Glutamatergic neuron (in vitro differentiated cells): ENCODE measurements around the gene MDM2. TPM values are rescaled to one million over a fixed set of nuclear protein-coding genes. Genes with fewer than 3 reads are reported as not detected.

Experiments used
- DNase-seq: peaks from one replicate; pipeline ENCODE4 v3.0.0; 2022
- H3K27ac Mint-ChIP-seq: one replicate; pipeline ENCODE4 v1.8.0; 2020; ENCODE audit warnings: mild to moderate bottlenecking, mixed read lengths, inconsistent platforms; ENCODE audit not compliant: unreplicated experiment
- H3K27me3 Mint-ChIP-seq: one replicate; pipeline ENCODE4 v1.8.0; 2020; ENCODE audit warnings: mild to moderate bottlenecking, moderate library complexity, mixed read lengths, inconsistent platforms; ENCODE audit not compliant: unreplicated experiment
- H3K36me3 Mint-ChIP-seq: one replicate; pipeline ENCODE4 v1.8.0; 2020; ENCODE audit warnings: mild to moderate bottlenecking, mixed read lengths, inconsistent platforms; ENCODE audit not compliant: unreplicated experiment
- H3K4me1 Mint-ChIP-seq: one replicate; pipeline ENCODE4 v1.8.0; 2020; ENCODE audit warnings: mild to moderate bottlenecking, low read depth, mixed read lengths, inconsistent platforms; ENCODE audit not compliant: unreplicated experiment
- H3K4me3 Mint-ChIP-seq: one replicate; pipeline ENCODE4 v1.8.0; 2020; ENCODE audit warnings: mild to moderate bottlenecking, mixed read lengths, inconsistent platforms; ENCODE audit not compliant: unreplicated experiment
- H3K9me3 Mint-ChIP-seq: one replicate; pipeline ENCODE4 v1.8.0; 2020; ENCODE audit warnings: mild to moderate bottlenecking, moderate library complexity, mixed read lengths, inconsistent platforms; ENCODE audit not compliant: unreplicated experiment
- total RNA-seq: library from RNA; stranded (reverse); fragmentation: NEBNext Ultra II Directional; extraction: Animal tissue kit (Norgen Biotek cat#: 25700); gene quantifications from one replicate; pipeline ENCODE4 v1.2.1, GENCODE V29; 2021; ENCODE audit not compliant: unreplicated experiment
- TF ChIP-seq, protein P1 (sequence below): fragments of 200-600 bp; sonication (generic); IDR thresholded peaks from one replicate; pipeline ENCODE4 v1.5.0; 2021; ENCODE audit not compliant: partially characterized antibody, unreplicated experiment

MDM2 gene
- total RNA-seq, 1 donor from 2014 or later = 84.9 TPM

DNA sequence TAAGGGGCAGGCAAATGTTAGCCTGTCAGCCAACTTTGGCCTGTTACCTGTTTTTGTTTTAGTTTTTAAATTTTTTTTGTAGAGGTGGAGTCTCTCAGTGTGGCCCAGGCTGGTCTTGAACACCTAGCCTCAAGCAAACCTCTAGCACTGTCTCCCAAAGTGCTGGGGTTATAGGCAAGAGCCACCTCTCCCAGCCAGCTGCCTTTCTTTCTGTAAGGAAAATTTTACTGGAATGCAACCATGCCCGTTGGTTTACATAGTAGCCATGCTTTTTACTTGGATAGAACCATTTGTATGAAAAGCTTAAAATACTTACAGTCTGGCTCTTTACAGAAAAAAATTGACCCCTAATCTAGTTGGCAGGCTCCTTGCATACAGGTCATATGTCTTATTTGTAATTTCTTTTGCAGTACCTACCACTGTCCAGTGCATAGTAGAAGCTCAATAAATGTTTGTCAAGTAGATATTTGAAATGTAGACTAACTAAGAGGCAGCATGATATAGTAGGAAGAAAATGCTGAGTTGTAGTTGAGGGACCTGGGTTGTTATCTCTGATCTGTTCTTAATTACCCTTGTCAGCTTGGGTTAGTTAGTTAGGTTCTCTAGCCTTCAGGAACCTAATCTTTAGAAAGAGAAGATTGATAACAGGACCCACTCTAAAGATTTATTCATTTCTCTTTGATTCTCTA is 4.7 kb downstream of the MDM2 start:
- peaks cover 8% of the 10 kb centered on the region for H3K9me3 Mint-ChIP-seq
- H3K4me1 Mint-ChIP-seq = no peaks in the 10 kb centered on the region
- no peak for DNase-seq
- H3K27me3 Mint-ChIP-seq = peaks cover 3% of the 10 kb centered on the region
- no peak overlapping the region for H3K4me3 Mint-ChIP-seq
- TF ChIP-seq, protein P1, sequence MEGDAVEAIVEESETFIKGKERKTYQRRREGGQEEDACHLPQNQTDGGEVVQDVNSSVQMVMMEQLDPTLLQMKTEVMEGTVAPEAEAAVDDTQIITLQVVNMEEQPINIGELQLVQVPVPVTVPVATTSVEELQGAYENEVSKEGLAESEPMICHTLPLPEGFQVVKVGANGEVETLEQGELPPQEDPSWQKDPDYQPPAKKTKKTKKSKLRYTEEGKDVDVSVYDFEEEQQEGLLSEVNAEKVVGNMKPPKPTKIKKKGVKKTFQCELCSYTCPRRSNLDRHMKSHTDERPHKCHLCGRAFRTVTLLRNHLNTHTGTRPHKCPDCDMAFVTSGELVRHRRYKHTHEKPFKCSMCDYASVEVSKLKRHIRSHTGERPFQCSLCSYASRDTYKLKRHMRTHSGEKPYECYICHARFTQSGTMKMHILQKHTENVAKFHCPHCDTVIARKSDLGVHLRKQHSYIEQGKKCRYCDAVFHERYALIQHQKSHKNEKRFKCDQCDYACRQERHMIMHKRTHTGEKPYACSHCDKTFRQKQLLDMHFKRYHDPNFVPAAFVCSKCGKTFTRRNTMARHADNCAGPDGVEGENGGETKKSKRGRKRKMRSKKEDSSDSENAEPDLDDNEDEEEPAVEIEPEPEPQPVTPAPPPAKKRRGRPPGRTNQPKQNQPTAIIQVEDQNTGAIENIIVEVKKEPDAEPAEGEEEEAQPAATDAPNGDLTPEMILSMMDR = no peak
- H3K27ac Mint-ChIP-seq = no peak overlapping the region
- no peaks in the 10 kb centered on the region for H3K36me3 Mint-ChIP-seq

DNA sequence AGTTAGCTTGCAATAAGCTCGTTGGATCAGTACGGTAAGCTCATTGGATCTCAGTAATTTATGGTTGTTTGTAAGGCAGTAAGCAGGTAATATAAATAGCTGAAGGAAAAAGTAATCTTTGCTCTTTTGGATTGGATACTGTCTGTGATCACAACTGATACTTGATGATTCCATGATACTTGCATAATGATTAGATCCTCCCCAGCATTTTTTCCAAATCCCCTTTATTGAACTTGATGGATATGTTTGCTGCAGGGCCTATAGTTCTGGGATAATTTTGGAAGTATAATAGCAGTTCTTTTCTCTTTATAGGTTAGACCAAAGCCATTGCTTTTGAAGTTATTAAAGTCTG is 5.2 kb downstream of the MDM2 start:
- no peaks in the 10 kb centered on the region for H3K4me1 Mint-ChIP-seq
- H3K36me3 Mint-ChIP-seq = no peaks in the 10 kb centered on the region
- H3K27me3 Mint-ChIP-seq = peaks cover 3% of the 10 kb centered on the region
- H3K27ac Mint-ChIP-seq = no peak overlapping the region
- no peak for DNase-seq
- TF ChIP-seq, protein P1 = no peak
- no peak overlapping the region for H3K4me3 Mint-ChIP-seq
- H3K9me3 Mint-ChIP-seq = peaks cover 8% of the 10 kb centered on the region

DNA sequence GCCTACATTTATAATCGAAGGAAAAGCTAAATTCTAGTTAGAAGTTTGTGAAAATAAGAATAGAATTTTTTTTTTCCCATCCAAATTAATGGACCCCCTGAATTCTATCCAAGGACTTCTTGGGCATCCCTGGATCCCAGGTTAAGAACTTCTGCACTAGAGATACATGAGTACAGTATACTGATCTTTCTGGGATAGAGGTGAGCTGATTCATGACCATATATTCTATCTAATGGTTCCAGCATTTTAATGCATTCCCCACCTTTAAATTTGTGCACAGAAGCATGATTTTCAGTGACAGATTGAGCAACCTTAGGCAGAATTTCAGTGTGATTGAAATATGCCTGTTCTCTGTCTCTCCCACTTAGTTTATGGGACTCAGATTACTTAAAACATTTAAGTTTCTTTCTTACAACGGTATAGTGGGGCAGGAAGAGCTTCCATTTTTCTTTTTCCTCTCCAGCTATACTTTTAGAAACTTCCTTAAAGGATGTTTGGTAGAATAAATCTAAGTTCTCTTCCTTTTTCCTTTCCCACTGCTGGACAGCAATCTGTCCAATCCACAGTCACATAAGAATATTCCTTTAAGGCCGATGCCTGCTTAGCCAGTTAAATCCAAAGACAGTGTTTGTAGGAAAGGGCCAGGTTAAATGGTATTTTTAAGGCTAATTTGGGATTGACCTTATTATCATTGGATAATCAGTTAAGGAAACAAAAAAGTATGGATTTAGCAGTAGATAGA is 6.7 kb downstream of the MDM2 start:
- Mint-ChIP-seq H3K36me3 (no peaks in the 10 kb centered on the region), H3K4me3 (no peak overlapping the region), H3K9me3 (peaks cover 2% of the 10 kb centered on the region), H3K4me1 (no peaks in the 10 kb centered on the region), H3K27ac (no peak overlapping the region), H3K27me3 (no peaks in the 10 kb centered on the region)
- DNase-seq = no peak
- TF ChIP-seq, protein P1 = no peak

DNA sequence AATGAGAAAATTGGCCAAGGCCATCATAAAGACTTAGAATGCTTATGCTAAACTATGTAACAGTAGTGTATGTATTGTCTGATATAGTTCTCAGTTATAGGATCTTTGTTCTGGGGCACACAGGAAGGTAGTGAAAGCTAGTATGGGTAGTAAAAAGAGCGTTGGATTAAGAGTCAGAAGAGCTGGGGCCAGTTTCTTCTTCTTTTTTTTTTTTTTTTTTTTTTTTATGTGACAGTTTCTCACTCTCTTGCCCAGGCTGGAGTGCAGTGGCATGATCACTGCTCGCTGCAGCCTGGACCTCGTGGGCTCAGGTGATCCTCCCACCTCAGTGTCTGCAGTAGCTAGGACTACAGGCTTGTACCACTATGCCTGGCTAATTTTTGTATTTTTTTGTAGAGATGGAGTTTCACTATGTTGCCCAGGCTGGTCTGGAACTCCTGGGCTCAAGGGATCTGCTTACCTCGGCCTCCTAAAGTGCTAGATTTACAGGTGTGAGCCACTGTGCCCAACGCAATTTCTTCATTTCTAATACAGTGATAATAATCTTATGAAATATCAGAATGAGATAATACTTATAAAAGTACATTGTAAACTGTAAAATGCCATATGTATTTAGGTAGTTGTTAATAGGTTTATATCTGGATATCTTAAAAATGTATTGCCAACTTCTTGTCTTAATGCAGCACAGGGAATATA is 7.4 kb downstream of the MDM2 start:
- Mint-ChIP-seq H3K27me3 (no peaks in the 10 kb centered on the region), H3K9me3 (no peaks in the 10 kb centered on the region), H3K27ac (no peak overlapping the region), H3K4me3 (no peak overlapping the region), H3K36me3 (no peaks in the 10 kb centered on the region), H3K4me1 (no peaks in the 10 kb centered on the region)
- TF ChIP-seq, protein P1 = no peak
- no peak for DNase-seq
